ENCODE data around the gene NID1.

NID1 gene

DNA sequence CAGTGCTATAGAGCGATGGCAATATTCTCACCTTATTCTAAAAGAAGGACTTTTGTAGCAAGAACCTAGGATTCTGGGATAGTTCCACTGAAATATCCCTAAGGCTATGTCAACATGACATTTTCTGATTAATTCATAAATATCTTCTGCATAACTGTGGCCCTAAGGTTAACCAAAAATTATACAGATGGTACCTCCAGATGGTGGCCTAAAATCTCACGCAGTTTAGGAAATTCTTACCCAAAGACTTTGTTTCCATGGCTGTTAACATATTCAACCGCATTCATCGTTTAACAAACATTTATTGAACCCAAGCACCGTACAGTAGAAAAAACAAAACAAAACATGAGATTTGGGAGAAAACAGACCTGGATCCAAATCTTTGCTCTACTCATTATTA is 19.1 kb downstream of the NID1 start:
- in situ Hi-C loops (cut with HindIII; ENCODE audit: low pct_unique_long_range_greater_than_20kb, low sequenced_read_pairs) = no loop called here
- DNase-seq (ENCODE audit: low read depth in 1 of 2, low spot score in 1 of 2) = no peak

DNA sequence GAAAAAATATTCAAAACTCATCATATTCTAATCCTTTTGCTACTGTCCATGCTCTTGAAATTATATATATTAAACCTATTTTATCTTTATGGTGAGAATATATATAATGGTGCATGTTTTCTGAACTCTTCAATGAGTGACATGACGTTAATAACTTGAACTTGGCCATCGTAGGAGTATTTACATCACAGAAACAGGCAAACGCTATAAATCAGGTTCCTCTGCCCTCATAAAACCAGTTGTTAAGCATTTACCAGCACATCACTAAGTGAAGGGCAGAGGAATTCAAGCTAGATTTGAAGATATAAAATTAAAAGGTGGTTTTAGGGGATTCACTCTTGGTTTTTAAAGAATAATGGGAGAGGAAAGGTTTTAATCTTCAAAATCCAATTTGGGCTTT is 20.5 kb downstream of the NID1 start:
- in situ Hi-C loops (cut with HindIII; ENCODE audit: low pct_unique_long_range_greater_than_20kb, low sequenced_read_pairs) = no loop called here
- TF ChIP-seq JUND (IDR thresholded peaks at IDR 0.05; ENCODE audit: low read depth) = no peak
- no peak for DNase-seq (ENCODE audit: low read depth in 1 of 2, low spot score in 1 of 2)

More for the DNA sequence above, 19.1 kb downstream of the NID1 start:
- no peak for TF ChIP-seq JUND (IDR thresholded peaks at IDR 0.05; ENCODE audit: low read depth)

DNA sequence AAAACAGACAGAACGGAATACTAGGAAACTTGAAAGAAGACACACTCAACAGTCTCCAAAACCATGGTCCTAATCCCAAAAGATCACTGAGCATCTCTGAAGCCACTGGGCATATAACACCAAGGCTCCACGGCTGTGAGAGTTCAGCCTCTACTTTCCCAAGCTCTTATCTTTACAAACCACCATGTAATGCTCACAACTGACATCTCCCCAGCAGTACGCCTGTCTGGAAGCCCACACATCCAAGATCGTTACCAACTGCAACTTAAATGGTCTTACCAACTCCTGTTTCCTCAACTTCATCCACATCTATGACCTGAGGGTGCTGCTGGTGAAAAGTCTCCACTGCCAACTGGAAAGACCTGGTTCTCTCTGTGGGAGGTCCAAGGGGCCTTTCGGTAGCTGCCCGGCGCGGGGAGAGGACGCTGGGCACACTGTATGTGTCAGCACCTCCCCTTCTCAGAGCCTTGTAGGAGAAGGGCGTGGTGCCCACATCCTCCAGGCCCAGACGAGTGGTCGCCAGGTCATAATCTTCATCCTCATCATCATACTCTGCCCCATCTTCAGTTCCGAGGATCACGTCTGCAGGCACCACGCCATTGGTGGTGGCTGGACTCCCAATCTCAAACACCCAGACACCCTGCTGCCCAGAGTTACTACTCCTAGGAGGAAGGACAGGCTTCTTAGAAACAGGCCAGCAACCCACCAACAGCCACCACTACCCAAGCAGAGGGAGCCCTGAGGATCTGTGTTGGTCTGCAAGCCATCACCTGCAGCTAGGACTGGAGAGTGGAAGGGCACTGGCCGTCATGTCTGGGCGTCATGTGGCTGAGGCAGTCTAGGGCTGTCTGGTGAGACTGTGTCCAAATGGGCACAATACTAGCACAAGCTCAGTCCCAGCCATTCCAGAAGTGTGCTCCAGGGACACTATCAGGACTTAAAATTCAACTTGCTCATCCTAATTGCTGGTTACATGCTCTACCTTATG is 23.0 kb downstream of the NID1 start:
- DNase-seq (ENCODE audit: low read depth in 1 of 2, low spot score in 1 of 2) = no peak
- in situ Hi-C loops (cut with HindIII; ENCODE audit: low pct_unique_long_range_greater_than_20kb, low sequenced_read_pairs) = no loop called here
- no peak for TF ChIP-seq JUND (IDR thresholded peaks at IDR 0.05; ENCODE audit: low read depth)

DNA sequence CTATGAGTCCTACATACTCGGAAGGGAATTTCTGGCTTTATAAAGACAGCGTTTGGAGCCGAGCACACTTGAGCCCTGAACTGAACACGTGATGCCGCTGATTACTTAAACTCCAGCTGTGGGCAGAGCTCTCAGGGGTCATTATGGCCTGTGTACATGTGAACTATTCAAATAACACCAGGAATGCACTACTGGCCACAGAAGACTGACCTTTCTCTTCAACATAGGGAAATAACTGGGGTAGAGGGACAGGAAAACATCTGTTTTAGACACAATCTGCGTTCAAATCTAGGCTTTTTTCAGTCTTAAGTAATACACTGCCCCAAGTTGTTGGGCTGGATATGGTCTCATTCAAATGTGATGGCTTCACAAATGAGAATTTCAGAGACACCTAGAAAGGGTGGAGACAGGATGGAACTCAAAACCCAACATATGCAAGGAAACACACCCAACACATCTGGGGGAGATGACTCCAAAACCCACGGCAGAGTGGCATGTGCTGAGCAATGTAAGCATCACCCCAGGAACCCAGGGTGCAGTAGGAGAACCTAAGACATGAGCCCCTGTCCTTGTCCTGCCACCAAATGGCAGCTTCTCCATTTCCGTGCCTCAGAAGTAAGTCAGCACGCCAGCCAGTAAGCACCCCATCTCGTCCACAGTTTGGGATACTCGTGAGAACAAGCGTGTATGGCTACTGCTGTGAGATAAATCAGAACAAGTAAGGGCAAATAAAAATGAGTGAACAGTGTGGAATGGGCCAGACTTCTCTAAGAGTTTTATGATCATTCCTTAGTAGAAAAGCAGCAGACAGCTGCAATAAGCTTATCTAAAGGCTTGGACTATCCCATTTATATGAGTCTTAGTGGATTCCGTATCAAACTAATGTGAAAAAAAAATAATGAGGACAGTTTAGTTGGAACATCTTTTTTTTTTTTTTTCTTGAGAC is 24.9 kb downstream of the NID1 start:
- peak in 1 of 2 experiments; percentile 24 for DNase-seq (ENCODE audit: low read depth in 1 of 2, low spot score in 1 of 2)
- in situ Hi-C loops (cut with HindIII; ENCODE audit: low pct_unique_long_range_greater_than_20kb, low sequenced_read_pairs) = no loop called here
- TF ChIP-seq JUND (IDR thresholded peaks at IDR 0.05; ENCODE audit: low read depth) = no peak

DNA sequence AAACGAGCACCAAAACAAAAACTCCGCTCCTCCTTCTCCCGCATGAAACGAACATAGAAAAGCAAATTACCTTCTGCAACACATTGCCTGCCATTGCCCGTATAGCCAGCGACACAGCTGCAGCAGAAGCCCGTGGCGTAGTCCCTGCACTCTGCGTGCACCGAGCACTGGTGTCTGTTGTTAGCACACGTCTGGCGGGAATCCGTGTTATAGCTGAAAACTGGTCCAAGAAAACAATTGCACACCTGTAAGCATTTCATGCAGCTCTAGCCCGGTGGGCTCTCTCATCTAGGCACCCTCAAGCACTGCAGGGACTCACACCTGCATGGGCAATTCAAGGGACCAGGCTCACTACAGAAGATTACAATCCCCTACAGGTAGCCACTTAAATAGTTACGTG is 26.9 kb downstream of the NID1 start:
- in situ Hi-C loops (cut with HindIII; ENCODE audit: low pct_unique_long_range_greater_than_20kb, low sequenced_read_pairs) = no loop called here
- no peak for TF ChIP-seq JUND (IDR thresholded peaks at IDR 0.05; ENCODE audit: low read depth)
- no peak for DNase-seq (ENCODE audit: low read depth in 1 of 2, low spot score in 1 of 2)

DNA sequence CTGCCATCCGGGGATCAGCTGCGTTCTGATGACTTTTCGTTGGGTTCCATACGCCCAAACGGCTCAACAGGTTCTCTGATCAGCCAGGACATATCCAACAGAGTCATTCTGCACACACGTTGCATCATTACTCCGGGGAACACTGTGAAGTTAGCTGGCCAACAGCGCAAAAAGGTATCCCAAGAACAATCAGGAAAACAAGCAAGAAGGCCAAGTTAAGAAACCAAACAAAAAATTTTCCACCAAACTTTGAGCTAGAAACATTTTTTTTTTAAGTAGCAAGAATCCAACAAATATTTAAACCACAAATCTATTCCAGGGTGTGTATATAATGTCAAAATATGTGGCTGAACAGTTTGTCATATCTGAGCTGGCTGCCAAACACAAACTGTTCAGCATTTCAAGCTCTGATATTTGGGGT is 29.2 kb downstream of the NID1 start:
- DNase-seq (ENCODE audit: low read depth in 1 of 2, low spot score in 1 of 2) = no peak
- in situ Hi-C loops (cut with HindIII; ENCODE audit: low pct_unique_long_range_greater_than_20kb, low sequenced_read_pairs) = no loop called here
- TF ChIP-seq JUND (IDR thresholded peaks at IDR 0.05; ENCODE audit: low read depth) = no peak

DNA sequence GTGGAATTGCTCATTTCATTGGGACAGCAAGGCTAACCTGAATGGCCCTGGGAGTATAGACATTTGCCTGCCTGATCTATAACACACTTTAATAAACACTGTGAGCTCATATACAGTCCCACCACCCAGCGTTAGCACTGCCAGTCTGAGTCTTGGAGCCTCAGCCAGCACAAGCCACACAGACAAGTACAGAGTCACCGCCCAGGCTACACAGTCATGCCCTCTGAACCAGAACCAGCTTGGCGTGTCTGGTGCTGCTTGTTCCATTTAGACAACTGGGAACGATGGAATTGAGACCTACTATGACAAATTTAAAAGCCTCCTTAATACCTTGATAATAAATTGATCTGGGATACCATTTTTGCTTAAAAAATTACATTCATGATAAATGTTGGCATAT is 31.6 kb downstream of the NID1 start:
- no peak for TF ChIP-seq JUND (IDR thresholded peaks at IDR 0.05; ENCODE audit: low read depth)
- in situ Hi-C loops (cut with HindIII; ENCODE audit: low pct_unique_long_range_greater_than_20kb, low sequenced_read_pairs) = no loop called here
- DNase-seq (ENCODE audit: low read depth in 1 of 2, low spot score in 1 of 2) = no peak

DNA sequence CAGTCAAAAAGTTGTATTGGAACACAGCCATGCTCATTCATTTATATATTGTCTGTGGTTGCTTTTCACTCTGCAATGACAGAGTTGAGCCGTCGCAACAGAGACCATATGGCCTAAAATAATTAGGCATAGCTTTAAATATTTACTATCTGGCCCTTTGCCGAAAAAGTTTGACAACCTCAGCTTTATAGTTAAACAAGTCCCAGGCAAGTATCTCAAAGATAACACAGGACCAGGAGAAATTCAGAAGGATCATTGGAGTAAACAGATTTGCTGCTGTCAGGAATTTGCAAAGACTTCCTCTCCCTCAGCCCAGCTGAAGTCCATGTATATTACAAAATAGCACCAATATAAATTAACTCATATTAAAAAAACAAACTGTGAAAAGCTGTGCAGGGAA is 34.4 kb downstream of the NID1 start:
- DNase-seq (ENCODE audit: low read depth in 1 of 2, low spot score in 1 of 2) = no peak
- no peak for TF ChIP-seq JUND (IDR thresholded peaks at IDR 0.05; ENCODE audit: low read depth)
- in situ Hi-C loops (cut with HindIII; ENCODE audit: low pct_unique_long_range_greater_than_20kb, low sequenced_read_pairs) = no loop called here

DNA sequence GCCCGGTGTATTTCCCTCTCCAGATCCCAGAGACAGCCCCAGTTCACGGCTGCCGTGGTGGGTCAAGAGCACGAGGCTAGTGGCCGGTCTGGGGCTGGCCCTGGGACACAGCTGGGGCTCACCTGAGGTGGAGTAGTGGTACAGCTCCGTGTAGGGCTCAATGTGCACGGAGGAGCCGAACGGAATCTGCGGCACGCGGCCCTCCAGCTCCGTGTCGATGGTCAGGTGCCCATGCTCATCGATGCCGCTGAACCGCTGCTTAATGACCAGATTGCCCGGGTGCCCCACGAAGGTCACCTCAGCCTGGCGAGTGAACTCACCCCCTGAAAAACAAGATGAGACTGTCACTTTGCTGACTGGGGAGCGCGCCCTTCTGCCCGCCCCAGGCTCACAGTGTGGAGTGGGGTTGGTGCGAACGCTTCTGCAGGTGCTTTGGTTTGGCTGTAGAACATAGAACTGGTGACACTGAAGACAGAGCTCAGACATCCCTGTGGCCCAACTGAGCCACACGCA is 35.4 kb downstream of the NID1 start:
- TF ChIP-seq JUND (IDR thresholded peaks at IDR 0.05; ENCODE audit: low read depth) = no peak
- in situ Hi-C loops (cut with HindIII; ENCODE audit: low pct_unique_long_range_greater_than_20kb, low sequenced_read_pairs) = no loop called here

DNA sequence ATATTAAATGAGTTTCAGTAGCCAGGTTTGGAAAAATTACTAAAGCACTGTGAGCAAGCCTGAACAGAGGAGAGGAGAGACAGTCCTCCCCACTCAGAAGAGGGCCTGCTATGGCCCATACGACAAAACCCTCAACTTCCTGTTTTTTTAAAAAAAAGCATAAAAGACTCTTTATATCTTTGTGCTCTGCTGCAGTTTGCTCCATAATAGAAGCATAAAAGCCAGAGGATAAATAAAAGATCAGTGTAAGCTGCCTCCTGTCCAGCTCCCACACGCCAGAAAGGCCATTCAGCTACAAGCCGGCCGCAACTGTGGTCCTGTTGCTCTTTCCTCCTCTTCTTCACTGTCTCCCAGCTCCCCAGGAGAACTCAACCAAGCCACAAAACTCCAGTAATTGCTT is 37.8 kb downstream of the NID1 start:
- no peak for TF ChIP-seq JUND (IDR thresholded peaks at IDR 0.05; ENCODE audit: low read depth)
- in situ Hi-C loops (cut with HindIII; ENCODE audit: low pct_unique_long_range_greater_than_20kb, low sequenced_read_pairs) = no loop called here
- DNase-seq (ENCODE audit: low read depth in 1 of 2, low spot score in 1 of 2) = no peak

More for the DNA sequence above, 35.4 kb downstream of the NID1 start:
- no peak for DNase-seq (ENCODE audit: low read depth in 1 of 2, low spot score in 1 of 2)

DNA sequence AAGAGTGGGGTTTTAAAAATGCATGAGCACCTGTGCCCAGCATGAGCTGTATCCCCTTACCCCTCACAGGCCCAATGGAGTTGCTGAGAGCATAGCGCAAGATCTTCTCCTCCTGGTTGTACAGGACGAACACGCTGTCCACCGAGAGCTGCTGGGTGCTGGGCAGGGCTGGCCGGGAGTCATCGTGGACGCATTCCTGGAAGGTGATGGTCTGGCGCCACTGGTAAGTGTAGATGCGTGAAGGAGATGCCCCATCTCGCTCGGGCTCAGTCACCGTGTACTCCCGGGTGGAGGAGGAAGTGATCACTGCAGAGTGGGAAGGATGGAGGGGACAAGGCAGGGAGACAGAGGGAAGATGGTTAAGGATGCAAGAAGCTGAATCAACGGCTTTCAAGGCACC is 39.1 kb downstream of the NID1 start:
- TF ChIP-seq JUND (IDR thresholded peaks at IDR 0.05; ENCODE audit: low read depth) = no peak
- in situ Hi-C loops (cut with HindIII; ENCODE audit: low pct_unique_long_range_greater_than_20kb, low sequenced_read_pairs) = no loop called here
- DNase-seq (ENCODE audit: low read depth in 1 of 2, low spot score in 1 of 2) = no peak

DNA sequence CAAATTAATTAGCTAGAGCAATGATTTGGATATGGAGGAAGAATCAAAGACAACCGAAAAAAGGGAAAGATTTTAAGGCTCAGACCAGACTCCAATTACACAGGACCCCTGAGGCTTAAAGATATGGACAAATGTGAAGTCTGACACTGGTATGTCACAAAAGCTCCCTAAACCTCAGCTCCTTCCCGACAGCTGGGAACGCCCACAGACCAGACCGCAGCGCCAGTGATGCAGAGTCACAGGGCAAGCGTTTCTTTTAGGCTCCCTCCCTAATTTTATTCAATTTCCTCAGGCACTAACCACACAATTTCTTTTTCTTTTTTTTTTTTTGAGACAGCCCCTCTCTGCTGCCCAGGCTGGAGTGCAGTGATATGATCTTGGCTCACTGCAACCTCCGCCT is 40.2 kb downstream of the NID1 start:
- TF ChIP-seq JUND (IDR thresholded peaks at IDR 0.05; ENCODE audit: low read depth) = no peak
- DNase-seq (ENCODE audit: low read depth in 1 of 2, low spot score in 1 of 2) = no peak
- in situ Hi-C loops (cut with HindIII; ENCODE audit: low pct_unique_long_range_greater_than_20kb, low sequenced_read_pairs) = no loop called here
